Activated T-helper 9 cell treated with anti-CD3 and anti-CD28 coated beads, Interleukin-2, amount 50 U/mL, for 16 hours (primary cell): ENCODE data around the gene S100A10.

ENCODE experiments used
- DNase-seq: peaks from one replicate; pipeline ENCODE4 v3.0.0-alpha.2; 2020; ENCODE audit warnings: low read depth

Gene S100A10

GRCh38 chr1:151963288-151963687, 30.4 kb downstream of the S100A10 start:
- no peak for DNase-seq

GRCh38 chr1:151961833-151962232, 31.8 kb downstream of the S100A10 start:
- no peak for DNase-seq

GRCh38 chr1:151960780-151961513, 32.7 kb downstream of the S100A10 start:
- DNase-seq: no peak

GRCh38 chr1:151958959-151959358, 34.7 kb downstream of the S100A10 start:
- no peak for DNase-seq

DNA sequence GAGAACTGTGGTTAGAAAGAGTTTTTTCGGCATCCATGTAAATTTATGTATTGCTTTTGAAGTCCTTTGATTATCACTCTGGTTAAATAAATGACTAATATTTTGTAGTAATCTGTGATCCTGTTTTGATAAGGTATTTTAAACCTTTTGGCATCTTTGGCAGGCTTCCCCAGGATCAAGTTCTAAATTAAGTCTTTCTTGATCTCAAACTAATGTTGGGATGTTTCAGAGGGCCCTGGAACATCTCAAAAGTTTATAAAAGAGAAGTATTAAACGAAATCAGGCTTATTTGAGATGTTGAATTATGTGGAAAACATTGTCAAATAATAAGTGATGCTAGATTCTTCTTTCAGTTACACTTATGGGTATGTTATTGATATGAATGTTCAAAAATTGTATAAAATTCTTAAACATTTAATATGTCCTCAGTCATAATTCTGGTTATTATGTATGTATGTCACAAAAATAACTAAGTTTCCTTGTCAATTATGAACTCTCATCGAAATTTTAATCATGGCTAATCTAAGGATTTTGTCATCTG, 36.6 kb downstream of the S100A10 start:
- DNase-seq: no peak

DNA sequence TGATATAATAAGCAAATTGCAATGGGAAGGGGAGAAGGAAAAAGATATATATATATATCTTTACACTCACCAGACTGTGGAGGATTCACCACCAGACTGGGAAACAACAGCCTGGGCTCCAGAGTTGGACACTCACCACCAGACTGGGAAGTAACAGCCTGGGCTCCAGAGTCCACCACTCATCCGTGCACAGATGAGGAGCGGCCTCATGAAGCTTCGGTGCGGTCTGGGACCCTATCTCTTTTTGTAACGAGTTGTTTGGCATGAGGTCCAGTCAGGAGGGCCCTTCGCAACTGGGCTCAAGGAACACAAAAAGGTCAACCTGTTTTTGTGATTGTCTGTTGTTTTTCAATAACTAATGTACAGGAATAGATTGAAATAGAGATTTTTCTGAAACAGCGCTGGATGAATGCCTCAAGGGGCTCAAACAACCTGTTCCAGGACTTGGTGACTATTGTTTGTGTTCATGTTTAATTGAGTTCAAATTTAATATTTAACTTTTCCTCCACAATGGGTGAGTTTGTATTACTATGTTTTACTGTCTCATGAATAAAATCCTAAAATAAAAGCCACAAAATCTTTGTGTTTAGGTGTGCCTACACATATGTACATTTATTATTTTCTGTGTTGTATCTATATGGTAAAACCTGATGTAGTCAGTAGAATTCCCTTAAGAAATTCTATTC, 40.1 kb downstream of the S100A10 start:
- no peak for DNase-seq

DNA sequence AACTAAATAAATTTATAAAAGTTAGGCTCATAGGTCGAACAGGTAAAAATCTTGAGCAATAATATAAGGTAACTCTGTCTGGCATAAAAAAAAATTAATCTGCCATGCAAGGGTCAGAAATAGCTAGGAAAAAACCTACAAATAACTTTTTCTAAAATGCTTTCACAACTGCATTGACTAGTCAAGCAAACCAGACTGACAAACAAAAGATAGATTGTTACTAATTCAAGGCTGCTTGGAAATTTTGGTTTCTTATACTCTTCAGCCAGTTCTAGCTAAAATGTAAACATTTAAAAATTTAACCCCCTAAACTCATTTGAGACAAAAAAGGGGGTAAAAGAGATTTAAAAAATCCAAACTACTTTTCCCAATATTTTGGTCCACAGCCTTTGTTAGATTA, 40.8 kb downstream of the S100A10 start:
- DNase-seq: no peak

- DNase-seq: no peak
Observed at GRCh38 chr1:151949371-151950193, 44.1 kb downstream of the S100A10 start.

- DNase-seq: no peak
Observed at GRCh38 chr1:151948506-151948905, 45.2 kb downstream of the S100A10 start.

GRCh38 chr1:151947140-151947539, 46.5 kb downstream of the S100A10 start:
- no peak for DNase-seq

- peak; percentile 71 for DNase-seq
Observed at GRCh38 chr1:151945725-151946722, 47.6 kb downstream of the S100A10 start.

- DNase-seq: no peak
Observed at GRCh38 chr1:151944857-151945575, 48.6 kb downstream of the S100A10 start.

DNA sequence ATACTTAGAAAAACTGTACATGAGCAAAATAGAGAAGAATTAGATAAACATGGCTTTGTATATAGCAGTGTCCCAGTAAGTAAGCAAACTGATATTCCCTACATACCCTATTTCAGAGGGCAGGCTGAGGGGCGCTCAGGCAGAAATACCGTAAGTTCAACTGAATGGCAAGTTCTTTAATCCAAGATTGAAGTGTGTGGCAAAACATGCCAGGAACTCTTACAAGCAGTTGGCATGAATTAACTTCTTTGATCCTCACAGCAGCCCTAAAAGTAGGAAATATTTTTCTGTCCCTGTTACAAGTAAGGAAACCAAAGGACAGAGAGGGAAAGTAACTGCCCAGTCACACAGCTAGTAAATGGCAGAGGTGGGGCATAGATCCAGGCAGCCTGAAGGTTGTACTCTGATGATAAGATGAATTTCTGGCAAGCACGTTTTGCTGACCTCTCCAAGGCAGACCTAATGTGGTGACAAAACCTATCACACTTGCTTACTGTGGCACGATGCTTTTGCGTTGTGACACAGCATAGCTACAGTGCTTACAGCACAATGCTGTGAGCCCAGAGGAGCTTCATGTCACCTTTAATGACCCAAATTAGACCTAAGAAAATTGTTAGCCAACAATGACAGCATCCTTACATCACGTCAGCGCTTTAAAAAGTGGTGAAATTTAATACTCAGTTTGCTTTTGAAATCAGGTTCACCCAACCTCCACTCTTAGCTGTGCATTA, 49.4 kb downstream of the S100A10 start:
- DNase-seq: no peak

DNA sequence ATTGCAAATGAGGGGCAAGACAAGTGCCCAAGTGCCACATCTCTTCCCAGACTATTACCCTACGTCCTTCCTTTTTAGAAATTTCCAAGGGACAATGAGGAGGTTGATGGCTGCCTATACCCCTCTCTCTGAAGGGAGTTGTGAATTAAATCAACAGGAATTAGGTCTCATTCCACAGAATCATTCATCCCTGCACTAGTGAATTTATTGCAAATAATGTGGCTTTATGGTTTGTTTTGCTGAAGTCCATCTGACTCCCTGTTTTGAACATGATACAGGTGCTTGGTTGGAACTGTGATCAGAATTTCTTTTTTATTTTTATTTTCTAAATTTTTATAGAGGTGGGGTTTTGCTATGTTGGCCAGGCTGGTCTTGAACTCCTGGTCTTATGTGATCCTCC, 50.1 kb downstream of the S100A10 start:
- DNase-seq: no peak

- DNase-seq: no peak
Observed at GRCh38 chr1:151942882-151943281, 50.8 kb downstream of the S100A10 start.

DNA sequence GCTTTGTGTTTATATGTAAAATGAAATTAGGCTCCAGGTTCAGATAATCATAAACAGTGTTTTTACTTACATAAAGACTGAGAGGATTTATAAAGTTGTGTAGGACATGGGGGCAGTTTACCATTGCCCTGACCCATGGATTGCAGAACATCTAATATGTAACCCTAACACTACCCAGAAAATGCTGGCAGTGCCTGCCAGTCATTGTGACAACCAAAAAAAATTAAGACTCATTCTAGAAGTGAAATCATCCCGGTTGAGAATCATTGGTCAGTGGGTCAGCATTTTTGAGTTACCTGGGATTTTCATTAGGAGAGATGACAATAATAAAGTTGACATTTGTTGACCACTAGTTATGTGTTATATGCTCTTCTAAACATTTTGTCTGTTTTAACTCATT, 53.1 kb downstream of the S100A10 start:
- DNase-seq: no peak

DNA sequence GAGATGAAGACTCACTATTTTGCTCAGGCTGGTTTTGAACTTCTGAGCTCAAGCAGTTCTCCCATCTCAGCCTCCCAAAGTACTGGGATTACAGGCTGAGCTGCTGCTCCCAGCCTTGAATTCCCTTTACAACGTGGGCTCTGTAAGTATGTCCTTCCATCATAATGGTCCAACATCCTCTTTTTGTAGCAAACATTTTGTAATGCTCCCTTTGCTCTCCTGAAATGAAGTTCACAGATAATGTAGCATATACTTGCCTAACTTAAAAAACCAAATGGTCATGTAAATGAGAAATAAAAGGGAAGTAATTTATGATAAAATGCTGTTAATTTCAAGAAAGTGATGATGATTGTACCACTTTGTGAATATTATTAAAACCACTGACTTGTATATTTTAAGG, 53.9 kb downstream of the S100A10 start:
- no peak for DNase-seq

- no peak for DNase-seq
Observed at GRCh38 chr1:151939141-151939540, 54.5 kb downstream of the S100A10 start.

DNA sequence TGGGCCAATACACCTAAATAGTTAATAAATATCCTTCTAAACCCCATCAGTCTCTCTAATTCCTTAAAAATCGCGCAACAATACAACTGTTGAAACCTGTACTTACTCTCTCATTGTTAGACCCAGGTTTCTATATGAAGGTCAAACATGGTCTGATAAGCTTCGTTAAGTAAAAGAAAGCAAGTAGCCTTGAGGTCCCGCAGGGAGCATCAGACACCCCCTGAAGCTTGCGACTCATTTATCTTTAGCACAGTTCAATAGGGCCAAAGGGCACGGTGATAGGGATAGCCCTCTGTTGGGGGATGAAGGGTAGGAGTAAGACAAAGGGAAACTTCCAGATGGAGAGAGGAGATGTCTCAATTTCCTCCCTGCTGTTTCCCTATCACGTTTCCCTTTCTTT, 57.0 kb downstream of the S100A10 start:
- no peak for DNase-seq
